ENCODE data around the gene PKNOX1.
"Not testable (repeated sequence)": the region's sequence is repeated elsewhere in the genome, so short reads cannot be mapped to it uniquely, and the experiment has no call there.

The PKNOX1 gene

DNA sequence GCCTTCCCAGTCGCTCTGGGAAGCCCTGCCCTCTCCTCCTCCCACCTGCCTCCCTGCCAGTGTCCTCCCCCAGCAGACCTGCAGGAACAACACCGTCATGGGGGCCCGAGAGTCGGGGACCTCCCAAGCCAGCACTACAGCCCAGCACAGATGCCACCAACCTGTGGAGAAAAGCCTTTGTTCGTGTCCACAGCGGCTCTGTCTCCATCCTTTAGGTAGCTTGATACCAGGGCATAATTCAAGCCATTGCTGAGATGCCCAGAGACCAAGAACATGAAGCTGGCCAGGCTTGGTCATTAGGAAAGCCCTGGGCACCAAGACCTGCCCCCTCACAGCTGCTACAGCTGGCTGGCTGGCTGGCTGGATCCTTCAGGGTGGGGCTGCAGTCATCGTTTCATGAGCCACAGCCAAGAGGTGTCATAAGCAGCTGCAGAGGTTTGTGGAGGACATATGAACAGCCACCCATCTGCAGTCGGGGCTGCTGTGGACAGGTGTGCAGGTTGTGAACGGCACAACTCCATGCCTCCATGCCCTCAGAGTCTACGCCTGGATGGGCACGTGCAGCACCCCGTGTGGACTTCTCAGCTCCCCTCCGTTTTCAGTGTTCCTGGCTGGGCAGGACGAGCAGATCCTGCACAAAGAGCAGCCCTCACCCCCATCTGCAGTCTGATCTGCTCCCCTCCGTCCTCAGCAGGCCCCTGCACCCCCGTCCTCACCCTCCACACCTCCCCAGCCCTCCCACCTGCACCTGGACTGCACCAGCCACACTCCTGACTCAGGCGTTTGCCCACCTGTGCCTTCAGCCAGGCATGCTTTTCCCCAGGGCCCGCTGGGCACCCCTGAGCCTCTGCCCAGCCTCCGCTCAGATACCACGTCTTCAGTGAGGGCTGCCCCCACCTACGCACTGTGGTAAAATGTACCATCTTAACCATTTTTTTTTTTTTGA, 71.8 kb downstream of the PKNOX1 start:
- not testable (repeated sequence) for DNase-seq (ENCODE audit: low read depth)

DNA sequence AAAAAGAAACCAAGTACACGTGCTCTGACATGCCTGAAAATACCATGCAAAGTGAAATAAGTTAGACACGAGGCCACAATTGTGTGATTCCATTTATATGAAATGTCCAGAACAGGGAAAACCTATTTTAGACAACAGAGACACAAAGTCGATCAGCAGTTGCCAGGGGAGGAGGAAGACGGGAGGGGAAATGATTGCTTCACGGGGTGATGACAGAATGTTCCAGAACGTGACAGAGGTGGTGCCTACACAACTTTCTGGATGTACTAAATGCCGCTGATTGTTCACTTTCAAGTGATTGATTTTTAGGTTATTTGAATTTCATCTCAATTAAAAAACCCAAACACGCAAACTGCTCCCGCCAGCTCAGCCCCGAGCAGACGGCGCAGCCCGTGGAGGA, 78.8 kb downstream of the PKNOX1 start:
- DNase-seq (ENCODE audit: low read depth): not testable (repeated sequence)

DNA sequence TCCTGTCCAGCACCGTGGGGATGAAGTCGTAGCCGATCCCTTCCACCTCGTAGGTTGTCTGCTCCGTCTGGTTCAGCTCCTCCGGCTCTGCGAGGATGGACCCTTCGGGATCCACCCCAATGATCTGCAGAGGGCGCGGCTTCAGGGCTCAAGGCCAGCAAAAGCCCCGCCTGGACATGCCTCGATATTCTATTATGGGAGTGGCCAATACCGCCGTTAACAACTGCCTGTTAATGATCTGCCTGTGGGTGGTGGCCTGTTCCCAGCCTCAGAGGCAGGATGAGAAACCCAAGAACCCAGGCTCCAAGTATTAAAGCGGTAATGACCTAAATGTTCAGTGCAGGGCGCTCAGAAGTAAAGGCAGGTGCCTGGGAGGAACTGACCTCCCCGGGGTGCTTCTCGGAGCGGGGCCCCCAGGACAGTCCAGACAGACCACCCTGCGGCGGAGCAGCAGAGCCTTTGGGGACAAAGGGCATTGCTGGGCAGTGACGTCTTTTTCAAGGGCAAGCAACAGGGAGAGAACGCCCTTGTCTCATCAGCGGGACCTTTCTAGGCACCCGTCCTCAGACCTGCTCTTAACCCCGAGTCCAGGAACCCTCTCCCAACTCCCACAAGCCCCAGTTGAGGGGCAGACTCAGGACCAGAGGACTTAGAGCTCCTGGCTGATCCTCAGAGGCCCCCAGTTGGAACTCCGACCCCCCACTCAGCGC, 88.7 kb downstream of the PKNOX1 start:
- not testable (repeated sequence) for DNase-seq (ENCODE audit: low read depth)

DNA sequence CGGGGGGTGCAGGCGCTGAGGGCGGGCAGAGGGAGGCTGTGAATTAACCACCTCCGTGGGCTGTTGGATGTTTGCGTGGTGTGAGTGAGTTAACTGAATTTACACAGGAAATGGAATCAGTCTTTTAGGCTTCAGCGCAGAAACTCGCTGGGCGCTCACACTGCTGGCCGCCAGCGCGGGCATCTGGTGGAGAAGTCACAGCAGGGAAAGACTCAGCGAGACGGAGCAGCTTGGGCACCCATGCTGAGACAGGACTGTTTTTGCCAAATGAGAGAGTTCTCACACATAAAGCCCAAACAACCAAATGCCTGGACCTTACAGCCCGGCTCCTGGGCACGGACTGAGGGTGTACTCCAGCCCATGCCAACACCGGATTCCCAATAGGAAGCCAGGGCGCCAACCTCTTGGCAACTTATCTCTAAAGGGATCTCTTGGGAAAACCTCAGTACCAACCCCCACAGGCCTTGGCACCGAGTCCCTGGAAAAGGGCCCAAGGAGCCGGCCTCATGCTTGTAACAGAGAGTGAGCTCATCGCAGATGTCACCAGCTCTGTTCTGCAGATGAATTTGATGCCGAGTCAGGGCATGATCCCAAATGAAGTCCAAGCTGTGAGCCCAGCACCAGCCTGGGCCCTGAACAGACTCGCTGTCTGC, 90.0 kb downstream of the PKNOX1 start:
- DNase-seq (ENCODE audit: low read depth): not testable (repeated sequence)

DNA sequence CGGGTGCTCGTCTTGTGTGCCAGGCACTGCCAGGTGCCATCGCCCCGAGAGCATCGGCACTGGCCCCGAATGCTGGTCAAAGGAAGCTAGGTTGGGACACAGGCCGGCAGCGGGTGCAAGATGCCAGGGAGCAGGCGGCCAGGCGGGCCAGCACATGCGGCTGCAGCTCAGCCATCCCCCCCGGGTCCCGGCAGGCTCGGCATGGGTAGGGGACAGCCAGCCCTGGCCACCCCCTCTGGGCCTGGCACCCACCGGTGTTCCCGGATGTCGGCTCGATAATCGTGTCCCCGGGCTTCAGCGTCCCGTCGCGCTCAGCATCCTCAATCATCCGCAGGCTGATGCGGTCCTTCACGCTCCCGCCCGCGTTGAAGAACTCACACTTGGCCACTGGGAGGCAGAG, 91.6 kb downstream of the PKNOX1 start:
- DNase-seq (ENCODE audit: low read depth): not testable (repeated sequence)

DNA sequence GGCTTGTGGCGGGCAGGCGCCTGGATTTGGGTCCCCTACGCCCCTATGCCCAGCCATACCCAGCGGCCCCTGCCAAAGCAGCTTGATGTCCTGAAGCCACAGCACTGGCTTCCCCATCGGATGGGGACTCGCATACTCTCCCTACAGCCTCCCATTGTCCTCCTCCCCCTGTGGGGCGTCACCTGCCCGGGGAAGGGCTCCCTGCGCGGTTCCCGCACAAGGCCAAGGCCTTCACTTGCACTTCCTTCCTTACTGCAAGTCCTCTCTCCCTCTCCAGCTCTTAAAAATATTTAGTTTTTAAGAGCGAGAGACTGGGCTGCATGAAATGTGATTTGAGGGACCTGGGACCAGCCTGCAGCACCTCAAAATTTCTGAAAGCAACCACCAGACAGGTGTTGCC, 92.3 kb downstream of the PKNOX1 start:
- not testable (repeated sequence) for DNase-seq (ENCODE audit: low read depth)

DNA sequence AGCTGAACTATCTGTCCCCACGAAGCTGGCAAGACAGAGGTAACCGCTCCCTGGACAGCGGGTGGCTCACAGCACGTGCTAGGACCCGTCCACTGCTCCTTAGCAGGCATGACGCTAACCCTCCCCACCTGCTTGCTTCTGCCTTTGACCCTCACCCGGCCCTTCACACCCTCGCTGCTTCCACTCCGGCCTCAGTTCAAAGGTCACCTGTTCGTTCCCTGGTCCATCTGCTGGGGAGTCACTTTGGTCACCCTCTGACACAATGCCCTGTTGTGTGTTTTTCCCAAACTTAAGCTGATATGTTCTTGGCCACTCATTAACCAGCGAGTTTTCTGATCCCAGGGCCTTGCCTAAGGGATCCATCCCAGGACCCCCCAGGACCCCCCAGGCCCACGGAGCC, 93.7 kb downstream of the PKNOX1 start:
- not testable (repeated sequence) for DNase-seq (ENCODE audit: low read depth)

DNA sequence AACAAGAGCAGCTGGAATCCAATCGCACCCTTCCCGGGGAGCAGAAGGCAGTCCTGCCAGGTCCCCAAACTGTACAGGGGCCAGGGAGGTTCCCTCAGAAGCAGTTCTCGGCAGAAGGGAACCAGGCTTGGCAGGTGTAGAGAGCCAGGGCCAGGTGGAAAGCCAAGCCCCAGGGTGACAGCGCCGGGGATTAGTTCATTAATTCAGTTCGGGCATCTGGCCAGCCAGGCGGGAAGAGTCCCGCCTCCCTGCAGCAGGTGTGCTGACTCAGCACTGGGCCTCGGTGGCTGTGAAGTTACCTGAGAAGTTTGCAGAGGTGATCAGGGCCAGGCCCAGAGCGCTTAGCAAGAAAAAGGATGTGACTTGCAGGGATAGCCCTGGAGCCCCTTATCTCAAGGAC, 95.3 kb downstream of the PKNOX1 start:
- DNase-seq (ENCODE audit: low read depth): not testable (repeated sequence)

DNA sequence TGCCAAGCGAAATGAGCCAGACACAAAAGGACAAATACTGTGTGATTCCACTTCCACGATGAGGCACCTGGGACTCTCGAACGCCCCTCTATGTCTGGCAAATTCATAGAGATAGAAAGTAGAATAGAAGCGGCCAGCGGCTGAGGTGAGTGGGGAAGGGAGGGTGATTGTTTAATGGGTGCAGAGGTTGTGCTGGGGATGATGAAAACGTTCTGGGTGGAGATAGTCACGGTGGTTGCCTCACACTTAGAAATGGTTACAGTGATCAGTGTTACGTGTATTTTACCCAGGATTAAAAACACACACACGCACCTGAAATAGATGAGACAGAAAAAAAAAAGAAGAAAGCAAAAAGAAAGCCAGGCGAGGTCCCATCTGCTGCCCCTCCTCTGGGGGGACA, 98.4 kb downstream of the PKNOX1 start:
- DNase-seq (ENCODE audit: low read depth): not testable (repeated sequence)

DNA sequence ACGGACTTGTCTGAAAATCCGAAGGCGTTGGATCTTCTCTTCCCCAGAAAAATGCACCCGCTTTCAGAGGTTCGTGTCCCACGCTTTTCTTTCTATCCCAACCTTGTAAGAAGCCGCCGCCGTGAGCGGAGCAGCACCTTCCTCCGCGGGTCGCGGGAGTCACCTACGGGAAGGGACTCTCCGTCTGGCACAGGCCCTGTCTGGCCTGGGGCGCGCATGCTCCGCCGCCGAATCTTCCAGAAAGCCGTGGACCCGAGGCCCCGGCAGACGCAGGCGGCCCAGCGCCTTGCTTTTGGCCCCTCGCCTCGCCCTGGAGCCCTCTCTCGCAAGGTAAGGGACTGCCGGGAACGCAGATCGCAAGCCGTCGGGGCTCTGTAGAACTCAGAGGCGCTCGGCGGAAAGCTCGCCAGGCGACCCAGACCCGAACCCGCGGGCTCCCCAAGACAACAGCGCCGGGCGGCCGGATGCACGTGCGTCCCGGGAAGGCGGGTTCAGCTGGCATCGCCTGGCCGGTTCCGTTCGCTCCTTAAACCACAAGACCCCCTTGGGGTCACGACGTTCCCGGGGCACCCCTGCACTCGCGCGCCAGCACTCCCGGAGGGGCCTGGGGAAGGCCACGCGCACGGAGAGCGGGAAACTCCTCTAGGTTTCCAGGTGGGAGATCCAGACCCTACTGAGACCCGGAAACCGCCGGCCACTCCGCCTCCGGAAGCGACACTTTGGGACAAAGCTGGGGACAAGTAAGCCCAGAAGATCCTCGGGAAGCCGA, 100.2 kb downstream of the PKNOX1 start:
- not testable (repeated sequence) for DNase-seq (ENCODE audit: low read depth)

DNA sequence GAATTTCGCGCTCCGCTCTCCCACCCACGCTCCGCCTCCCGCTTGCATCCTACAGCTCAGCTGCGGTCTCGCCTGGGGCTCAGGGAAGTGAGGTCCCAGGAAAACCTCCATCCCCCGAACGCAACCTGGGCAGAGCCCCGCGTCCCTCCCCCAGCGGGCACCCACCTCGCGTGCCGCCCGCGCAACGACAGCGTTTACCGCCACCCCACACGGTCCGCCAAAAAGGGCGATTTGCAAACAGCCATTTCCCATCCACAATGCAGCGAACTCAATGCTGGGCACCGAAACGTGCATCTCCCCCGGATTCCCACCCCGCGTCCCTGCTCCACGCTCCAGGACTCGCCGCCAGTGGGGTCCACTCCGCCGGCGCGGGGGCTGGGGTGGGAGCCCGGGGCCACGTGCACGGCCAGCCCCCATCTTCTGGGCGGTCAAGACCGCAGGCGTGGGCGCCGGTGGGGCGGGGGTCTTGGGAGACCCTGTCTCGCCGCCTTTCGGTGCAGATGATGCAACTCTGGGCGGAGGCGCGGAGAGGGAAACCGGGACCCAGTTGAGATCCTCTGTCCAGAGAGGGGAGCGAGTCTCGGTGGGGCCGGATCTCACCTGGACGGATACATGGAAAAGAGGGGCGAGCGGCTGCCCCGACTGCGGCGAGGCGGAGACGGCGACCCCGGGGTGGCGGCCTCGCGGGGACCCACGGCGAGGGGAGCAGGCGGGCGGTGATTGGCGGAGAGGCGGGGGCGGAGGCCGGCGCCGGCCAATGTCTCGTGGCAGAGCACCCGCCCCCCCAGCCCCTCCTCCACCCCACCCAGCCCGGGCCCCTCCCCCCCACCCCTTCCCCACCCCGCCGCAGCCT, 101.0 kb downstream of the PKNOX1 start, which contains the start of gene CBS:
Gene CBS (minus strand): TSS at position 666 of the 853 bp plus-strand sequence. CDS start 3,642 bp downstream, outside the sequence.
- not testable (repeated sequence) for DNase-seq (ENCODE audit: low read depth)

DNA sequence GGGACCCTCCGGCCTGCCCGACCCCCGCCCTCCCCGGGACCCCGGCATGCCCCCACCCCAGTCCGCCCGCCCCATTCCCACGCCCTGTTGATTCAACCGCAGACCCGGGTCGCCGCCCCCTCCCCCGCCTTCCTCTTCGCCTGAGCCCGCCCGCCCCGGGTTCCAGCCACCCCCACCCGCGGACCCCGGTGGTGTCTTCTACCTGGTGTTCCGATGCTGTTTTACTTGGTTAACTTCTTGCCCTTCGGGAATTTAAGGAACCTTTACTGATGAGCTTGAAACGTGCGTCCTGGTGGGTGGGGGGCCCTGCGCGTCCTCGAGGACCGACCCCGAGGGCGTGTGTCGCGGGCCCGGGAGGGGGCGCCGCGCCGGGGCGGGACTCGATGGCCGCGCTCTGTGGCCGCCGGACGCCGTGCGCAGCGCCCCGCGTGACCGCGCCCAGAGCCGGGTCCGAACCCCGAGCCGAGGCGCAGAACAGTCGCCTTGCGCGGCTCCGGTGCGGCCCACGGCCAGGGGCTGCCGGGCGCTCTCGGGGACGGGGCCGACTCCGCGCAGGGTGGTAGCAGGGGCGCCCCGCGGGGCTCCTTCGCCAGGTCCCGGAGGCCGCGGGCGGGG, 101.8 kb downstream of the PKNOX1 start:
- not testable (repeated sequence) for DNase-seq (ENCODE audit: low read depth)

DNA sequence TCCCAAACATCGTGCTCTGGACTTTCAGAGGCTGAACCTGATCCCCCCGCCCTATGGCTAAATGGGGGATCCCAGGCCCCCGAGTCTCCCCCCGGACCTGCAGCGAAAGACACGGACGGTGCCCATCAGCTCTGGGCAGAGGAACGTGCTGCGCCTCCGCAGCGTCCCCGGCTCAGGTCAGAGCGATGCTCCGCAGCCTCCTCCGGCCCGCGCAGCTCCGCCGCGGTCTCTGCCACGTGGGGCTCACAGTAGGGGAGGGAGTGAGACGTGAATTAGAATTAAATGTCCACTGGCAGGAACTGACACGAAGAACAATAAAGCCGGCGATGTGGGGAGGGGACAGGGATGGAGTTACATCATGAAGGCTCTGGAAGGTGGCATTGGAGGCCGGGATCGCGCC, 102.3 kb downstream of the PKNOX1 start:
- not testable (repeated sequence) for DNase-seq (ENCODE audit: low read depth)

DNA sequence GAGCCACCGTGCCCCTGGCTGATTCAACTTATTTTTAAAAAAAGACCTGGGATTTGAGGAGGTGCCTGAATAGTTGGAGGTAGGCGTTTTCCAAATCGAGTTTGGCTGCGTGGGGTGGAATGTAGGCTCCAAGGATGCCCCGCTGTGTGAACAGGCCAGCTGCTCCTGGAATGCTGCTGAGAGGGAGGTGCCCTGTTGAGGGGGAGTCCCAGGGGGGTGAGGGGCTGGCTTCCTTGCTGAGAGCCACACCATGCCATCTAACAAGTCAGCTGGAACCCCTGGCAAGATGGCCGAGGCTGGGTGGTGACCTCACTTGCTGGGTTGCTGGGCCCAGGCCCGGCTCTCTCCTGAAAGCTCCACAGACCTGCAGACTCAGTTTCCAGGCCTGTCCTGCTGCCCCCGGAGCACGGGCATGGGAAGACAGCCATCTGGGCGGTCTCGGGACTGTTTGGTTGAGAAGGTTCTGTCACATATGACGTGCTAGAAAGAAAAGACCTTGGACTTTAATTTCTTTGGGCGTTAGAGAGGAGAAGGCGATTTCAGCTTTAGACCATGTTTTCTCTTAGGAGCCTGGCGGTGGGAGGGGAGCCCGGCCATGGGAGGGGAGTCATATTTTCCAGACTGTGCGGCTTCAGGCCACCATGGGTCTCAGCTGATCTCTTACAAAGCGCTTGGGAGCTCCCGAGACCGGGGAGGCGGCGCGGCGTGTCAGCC, 108.4 kb downstream of the PKNOX1 start:
- DNase-seq (ENCODE audit: low read depth): not testable (repeated sequence)

Data from GM04504 (cell line).